Epithelial cell of alveolus of lung (primary cell): Measurements from ENCODE around the gene KRTAP10-2. TPM values are rescaled to one million over a fixed set of nuclear protein-coding genes. Genes with fewer than 3 reads are reported as not detected.

ENCODE experiments used
- total RNA-seq: library from RNA; depleted of rRNA; stranded (reverse); fragments of >200 nt; gene quantifications from 2 replicates; pipeline ENCODE4 v1.2.1, GENCODE V29; 2015

KRTAP10-2 gene, protein sequence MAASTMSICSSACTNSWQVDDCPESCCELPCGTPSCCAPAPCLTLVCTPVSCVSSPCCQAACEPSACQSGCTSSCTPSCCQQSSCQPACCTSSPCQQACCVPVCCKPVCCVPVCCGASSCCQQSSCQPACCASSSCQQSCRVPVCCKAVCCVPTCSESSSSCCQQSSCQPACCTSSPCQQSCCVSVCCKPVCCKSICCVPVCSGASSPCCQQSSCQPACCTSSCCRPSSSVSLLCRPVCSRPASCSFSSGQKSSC
- not detected in 2 replicates for total RNA-seq

DNA sequence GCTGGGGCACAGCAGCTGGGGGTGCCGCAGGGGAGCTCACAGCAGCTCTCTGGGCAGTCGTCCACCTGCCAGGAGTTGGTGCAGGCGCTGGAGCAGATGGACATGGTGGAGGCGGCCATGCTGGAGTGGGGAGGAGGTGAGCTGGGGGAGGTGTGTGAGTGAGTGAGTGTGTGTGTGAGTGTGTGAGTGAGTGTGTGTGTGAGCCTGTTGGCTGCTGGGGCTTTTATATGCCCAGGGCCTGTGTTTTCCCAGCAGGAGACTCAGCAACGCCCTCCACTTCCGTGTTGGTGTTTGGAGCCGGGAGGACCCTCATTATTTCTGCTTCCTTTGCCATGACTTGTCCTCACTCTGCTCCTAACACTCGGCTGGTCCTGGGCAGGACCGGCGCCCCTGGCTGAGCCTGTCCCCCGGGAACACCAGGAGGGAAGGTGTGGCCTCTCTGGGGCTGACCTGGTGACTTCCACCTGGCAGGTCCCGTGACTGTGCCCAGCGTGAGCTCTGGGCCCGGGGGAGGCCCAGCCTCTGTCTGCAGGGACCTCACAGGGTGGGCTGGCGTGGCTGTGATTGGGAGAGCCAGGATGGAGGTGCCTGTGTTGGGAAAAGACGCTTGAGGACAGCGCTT is at the start of gene KRTAP10-2:
KRTAP10-2 (minus strand) TSS at position 166 of the 622 bp plus-strand sequence; CDS start at position 119, 47 bp downstream.

DNA sequence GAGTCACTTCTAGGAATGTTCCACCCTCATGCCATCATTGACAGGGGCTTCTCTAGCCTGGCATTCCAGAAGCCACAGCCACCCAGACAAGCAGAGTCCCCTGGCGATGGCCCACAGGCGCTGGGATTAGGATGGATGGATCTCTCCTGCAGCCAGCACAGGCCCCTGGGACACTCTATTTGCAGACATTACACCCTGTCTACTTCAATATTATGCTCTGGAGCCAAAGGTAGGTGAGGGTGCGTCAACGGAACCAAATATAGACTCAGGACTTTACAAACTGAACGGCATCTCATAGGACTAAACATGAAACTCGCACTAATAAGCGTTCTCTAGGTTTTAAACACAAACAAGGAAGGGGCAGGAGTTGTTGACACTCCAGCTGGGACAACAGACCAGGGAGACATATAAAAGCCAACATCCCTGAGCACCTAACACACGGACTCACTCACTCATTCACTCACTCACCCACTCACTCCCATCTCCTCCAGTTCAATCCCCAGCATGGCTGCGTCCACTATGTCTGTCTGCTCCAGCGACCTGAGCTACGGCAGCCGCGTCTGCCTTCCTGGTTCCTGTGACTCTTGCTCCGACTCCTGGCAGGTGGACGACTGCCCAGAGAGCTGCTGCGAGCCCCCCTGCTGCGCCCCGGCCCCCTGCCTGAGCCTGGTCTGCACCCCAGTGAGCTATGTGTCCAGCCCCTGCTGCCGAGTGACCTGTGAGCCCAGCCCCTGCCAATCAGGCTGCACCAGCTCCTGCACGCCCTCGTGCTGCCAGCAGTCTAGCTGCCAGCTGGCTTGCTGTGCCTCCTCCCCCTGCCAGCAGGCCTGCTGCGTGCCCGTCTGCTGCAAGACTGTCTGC is 49.0 kb upstream of the KRTAP10-2 start, which contains the start of gene KRTAP10-7:
KRTAP10-7 (plus strand) TSS at position 480 of the 861 bp plus-strand sequence; CDS start at position 505, 25 bp downstream.

DNA sequence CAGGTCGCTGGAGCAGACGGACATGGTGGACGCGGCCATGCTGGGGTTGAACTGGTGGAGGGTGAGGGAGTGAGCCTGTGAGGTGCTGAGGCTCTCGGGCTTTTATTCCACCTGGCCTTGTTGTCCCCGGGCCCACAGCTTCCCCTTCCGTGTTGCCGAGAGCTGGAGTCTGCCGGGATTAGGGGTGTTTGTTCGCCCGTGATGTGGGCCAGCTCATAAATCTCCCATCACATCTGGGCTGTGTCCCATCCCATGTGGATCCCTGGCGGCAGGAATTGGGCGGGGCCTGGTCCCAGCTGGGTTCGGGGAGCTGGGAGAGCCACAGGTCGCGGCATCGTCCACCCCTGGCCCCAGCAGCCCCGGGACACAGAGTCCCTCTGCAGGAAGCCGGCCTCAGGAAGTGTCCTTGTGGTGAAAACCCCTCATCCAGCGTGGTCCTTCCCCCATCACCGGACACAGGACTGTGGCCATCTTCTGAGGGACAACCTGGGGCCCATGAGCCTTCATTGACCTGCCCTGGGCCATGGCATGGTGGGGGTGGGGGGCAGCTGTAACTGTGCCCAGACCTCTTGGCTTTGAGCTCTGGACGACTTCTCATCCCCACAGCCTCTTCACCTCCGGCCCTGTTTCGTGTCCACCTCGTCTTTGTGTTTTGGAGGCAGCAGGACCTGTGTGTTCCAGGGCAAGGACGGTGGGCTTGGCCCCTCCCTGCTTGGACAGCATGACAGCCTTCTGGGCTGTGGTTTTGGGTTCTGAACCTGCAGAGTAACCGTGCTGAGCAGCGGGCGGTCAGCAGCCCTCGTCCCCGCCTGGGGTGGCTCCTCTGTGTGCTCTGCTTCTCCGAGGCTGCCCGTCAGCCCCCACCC is 41.4 kb upstream of the KRTAP10-2 start, which contains the start of gene KRTAP10-6:
KRTAP10-6 (minus strand) TSS at position 60 of the 866 bp plus-strand sequence; CDS start at position 39, 21 bp downstream.

DNA sequence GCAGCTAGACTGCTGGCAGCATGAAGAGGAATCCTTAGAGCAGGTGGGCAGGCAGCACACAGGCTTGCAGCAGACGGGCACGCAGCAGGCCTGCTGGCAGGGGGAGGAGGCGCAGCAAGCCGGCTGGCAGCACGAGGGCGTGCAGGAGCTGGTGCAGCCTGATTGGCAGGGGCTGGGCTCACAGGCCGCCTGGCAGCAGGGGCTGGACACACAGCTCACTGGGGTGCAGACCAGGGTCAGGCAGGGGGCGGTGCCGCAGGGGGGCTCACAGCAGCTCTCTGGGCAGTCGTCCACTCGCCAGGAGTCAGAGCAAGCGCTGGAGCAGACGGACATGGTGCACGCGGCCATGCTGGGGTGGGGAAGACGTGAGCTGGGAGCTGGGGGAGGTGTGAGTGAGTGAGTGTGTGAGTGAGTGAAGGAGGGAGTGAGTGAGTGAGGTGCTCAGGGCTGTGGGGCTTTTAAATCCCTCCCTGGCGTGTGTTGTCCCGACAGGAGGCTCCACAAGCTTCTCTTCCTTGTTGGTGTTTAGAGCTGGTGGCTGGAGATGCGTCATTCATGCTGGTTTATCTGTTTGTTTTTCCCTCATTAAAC is 29.0 kb upstream of the KRTAP10-2 start, which contains the start of gene KRTAP10-5:
KRTAP10-5 (minus strand) TSS at position 374 of the 591 bp plus-strand sequence; CDS start at position 348, 26 bp downstream.

DNA sequence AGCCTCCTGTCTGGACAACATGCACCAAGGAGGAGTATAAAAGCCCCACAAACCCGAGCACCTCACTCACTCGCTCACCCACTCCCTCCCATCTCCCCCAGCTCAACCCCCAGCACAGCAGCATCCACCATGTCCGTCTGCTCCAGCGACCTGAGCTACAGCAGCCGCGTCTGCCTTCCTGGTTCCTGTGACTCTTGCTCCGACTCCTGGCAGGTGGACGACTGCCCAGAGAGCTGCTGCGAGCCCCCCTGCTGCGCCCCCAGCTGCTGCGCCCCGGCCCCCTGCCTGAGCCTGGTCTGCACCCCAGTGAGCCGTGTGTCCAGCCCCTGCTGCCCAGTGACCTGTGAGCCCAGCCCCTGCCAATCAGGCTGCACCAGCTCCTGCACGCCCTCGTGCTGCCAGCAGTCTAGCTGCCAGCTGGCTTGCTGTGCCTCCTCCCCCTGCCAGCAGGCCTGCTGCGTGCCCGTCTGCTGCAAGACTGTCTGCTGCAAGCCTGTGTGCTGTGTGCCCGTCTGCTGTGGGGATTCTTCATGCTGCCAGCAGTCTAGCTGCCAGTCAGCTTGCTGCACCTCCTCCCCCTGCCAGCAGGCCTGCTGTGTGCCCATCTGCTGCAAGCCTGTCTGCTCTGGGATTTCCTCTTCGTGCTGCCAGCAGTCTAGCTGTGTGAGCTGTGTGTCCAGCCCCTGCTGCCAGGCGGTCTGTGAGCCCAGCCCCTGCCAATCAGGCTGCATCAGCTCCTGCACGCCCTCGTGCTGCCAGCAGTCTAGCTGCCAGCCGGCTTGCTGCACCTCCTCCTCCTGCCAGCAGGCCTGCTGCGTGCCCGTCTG is 22.5 kb upstream of the KRTAP10-2 start, which contains the start of gene KRTAP10-4:
KRTAP10-4 (plus strand) TSS at position 100 of the 827 bp plus-strand sequence; CDS start at position 130, 30 bp downstream.

DNA sequence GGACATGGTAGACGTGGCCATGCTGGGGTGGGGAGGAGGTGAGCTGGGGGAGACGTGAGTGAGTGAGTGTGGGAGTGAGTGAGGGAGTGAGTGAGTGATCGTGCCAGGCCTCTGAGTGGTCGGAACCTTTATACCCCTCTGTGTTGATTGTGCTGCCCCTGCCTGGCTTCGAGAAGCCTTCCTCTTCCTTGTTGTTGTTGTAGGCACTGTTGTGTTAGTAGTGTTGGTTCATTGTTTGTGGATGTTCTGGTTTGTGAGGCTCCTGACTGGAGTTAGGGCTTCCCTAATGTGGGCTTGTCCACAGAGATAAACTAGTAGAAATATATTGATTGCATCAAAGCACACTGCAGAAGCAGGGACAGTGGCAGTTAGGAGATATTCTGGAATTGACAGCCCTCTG is 7.4 kb upstream of the KRTAP10-2 start, which contains the start of gene KRTAP10-3:
KRTAP10-3 (minus strand) TSS at position 101 of the 400 bp plus-strand sequence; CDS start at position 21, 80 bp downstream.

DNA sequence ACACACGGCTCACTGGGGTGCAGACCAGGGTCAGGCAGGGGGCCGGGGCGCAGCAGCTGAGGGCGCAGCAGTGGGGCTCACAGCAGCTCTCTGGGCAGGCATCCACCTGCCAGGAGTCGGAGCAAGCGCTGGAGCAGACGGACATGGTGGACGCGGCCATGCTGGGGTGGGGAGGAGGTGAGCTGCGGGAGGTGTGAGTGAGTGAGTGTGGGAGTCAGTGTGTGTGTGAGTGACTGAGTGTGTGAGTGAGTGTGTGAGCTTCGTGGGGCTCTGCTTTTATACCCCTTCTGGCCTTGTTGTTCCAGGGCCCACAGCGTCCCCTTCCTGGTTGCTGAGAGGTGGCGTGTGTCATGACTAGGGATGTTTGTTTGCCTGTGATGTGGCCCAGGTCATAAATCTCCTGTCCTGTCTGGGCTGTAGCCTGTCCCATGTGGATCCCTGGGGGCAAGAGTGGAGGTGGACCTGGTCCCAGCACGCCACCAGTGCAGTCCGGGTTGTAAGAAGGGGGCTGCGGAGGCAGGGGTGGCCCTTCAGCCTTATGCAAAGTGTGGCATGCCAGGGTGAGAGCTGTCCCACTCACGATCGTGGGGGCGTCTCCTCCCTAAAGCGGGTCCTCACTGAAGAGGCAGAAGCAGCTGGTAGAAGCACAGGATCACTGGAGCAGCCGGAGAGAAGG is 11.2 kb downstream of the KRTAP10-2 start, which contains the start of gene KRTAP10-1:
KRTAP10-1 (minus strand) TSS at position 205 of the 676 bp plus-strand sequence; CDS start at position 160, 45 bp downstream.

Other genes with a start within 250 kb of the KRTAP10-2 start
- gene CFAP410, start 212.1 kb downstream of the KRTAP10-2 start, total RNA-seq: 11.5 and 13.5 TPM in 2 replicates
- not detected in 2 replicates for gene TRPM2, start 197.9 kb downstream of the KRTAP10-2 start, total RNA-seq
- 0.64 and 1.0 TPM in 2 replicates for gene LRRC3, start 96.0 kb downstream of the KRTAP10-2 start, total RNA-seq
- not detected in 2 replicates for gene KRTAP10-1, start 11.3 kb downstream of the KRTAP10-2 start, total RNA-seq
- gene KRTAP10-3, start 7.3 kb upstream of the KRTAP10-2 start, total RNA-seq: not detected in 2 replicates
- gene KRTAP10-4, start 22.2 kb upstream of the KRTAP10-2 start, total RNA-seq: not detected in 2 replicates
- gene KRTAP10-5, start 29.1 kb upstream of the KRTAP10-2 start, total RNA-seq: not detected in 2 replicates
- not detected in 2 replicates for gene KRTAP10-6, start 41.0 kb upstream of the KRTAP10-2 start, total RNA-seq
- gene KRTAP10-7, start 49.1 kb upstream of the KRTAP10-2 start, total RNA-seq: not detected in 2 replicates
- gene KRTAP10-8, start 60.6 kb upstream of the KRTAP10-2 start, total RNA-seq: not detected in 2 replicates
- not detected in 2 replicates for gene KRTAP10-9, start 75.6 kb upstream of the KRTAP10-2 start, total RNA-seq
- not detected in 2 replicates for gene KRTAP10-10, start 85.9 kb upstream of the KRTAP10-2 start, total RNA-seq
- not detected in 2 replicates for gene KRTAP10-11, start 94.9 kb upstream of the KRTAP10-2 start, total RNA-seq
- not detected in 2 replicates for gene KRTAP12-4, start 103.2 kb upstream of the KRTAP10-2 start, total RNA-seq
- gene KRTAP12-3, start 106.4 kb upstream of the KRTAP10-2 start, total RNA-seq: not detected in 2 replicates
- gene KRTAP12-2, start 115.4 kb upstream of the KRTAP10-2 start, total RNA-seq: not detected in 2 replicates
- not detected in 2 replicates for gene KRTAP12-1, start 130.7 kb upstream of the KRTAP10-2 start, total RNA-seq
- not detected in 2 replicates for gene KRTAP10-12, start 145.7 kb upstream of the KRTAP10-2 start, total RNA-seq
- not detected in 2 replicates for gene TSPEAR, start 160.1 kb upstream of the KRTAP10-2 start, total RNA-seq